ENCODE measurements around the gene NRAS. TPM values are rescaled to one million over a fixed set of nuclear protein-coding genes. Genes with fewer than 3 reads are reported as not detected.

NRAS gene
- polyA plus RNA-seq (2011; rRNA removed): 50.7 and 69.8 TPM in 2 replicates
- 37.0 and 57.5 TPM in 2 replicates for polyA minus RNA-seq (2011; rRNA and poly(A)+ RNA removed)

GRCh38 chr1:114716304-114717170 is at the start of gene NRAS:
NRAS (minus strand) TSS chr1:114716771; CDS start chr1:114716160, 611 bp downstream.
- Histone ChIP-seq H3K4me3 (ENCODE audit: low read depth, low read length) (peak within 1 kb of the TSS; percentile 92), H3K9me3 (ENCODE audit: control insufficient read depth, insufficient read depth, low read length) (no peaks in the 10 kb centered on the region), H3K27me3 (ENCODE audit: control insufficient read depth, insufficient read depth, low read length) (no peaks in the 10 kb centered on the region), H3K27ac (ENCODE audit: low read depth, low read length) (peak within 1 kb of the TSS; percentile 95)
- no peak for TF ChIP-seq CTCF (IDR thresholded peaks at IDR 0.05; ENCODE audit: low read depth, low read length)
- ChIA-PET CTCF (interaction anchor here (1.3 to 2.0 kb wide), 2 partner anchors 337 to 370 kb away, joined by 3 to 6 read pairs; no protein-coding TSS in a partner anchor), POLR2A (interaction anchor here (0.5 to 1.5 kb wide), 3 partner anchors 22 to 824 kb away, joined by 3 to 5 read pairs (median 3); partner anchors contain the start of gene CSDE1)
- peak; percentile 69 for DNase-seq (ENCODE audit: low read depth, low spot score)

- no peaks in the 10 kb centered on the region for H3K27me3 ChIP-seq (ENCODE audit: control insufficient read depth, insufficient read depth, low read length)
- peak; percentile 22; the same call in 1 of the 2 replicates for TF ChIP-seq CTCF (IDR thresholded peaks at IDR 0.05; ENCODE audit: low read depth, low read length)
- H3K4me3 ChIP-seq (ENCODE audit: low read depth, low read length): no peak overlapping the region
- POLR2A ChIA-PET: no interaction called here
- CTCF ChIA-PET: no interaction called here
- no peak overlapping the region for H3K27ac ChIP-seq (ENCODE audit: low read depth, low read length)
- DNase-seq (ENCODE audit: low read depth, low spot score): no peak
- no peaks in the 10 kb centered on the region for H3K9me3 ChIP-seq (ENCODE audit: control insufficient read depth, insufficient read depth, low read length)
Measured at GRCh38 chr1:114764689-114765088, 48.1 kb upstream of the NRAS start.

DNA sequence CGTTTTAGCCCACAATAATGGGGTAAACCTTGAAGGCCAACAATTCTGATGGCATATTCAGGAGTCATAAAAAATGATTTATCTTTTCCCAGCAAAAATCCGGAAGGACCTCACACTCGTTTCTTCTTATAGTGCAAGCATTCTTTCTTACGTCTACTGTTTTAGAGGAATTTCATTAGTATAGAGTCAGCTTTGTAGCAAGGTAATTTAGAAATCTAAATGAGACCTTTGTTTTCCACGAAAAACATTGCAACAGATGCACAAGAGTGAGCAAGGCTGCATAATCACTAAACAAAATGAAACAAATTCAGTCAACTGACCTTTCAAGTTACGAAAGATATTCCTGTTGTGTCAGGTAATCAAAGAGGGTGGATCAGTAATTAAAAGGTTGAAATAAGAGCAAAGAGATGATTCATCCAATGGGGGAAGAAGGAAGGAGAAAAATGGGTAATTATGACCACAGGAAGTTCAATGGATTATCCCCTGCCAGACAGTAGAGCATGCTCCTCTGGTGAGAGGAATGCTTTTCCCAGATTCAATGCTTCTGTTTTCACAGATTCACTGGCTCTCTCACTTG is 41.8 kb upstream of the NRAS start:
- Histone ChIP-seq H3K27me3 (ENCODE audit: control insufficient read depth, insufficient read depth, low read length) (no peaks in the 10 kb centered on the region), H3K9me3 (ENCODE audit: control insufficient read depth, insufficient read depth, low read length) (no peaks in the 10 kb centered on the region; the same call in 1 of the 2 replicates), H3K4me3 (ENCODE audit: low read depth, low read length) (peak overlapping the region; percentile 100), H3K27ac (ENCODE audit: low read depth, low read length) (peak overlapping the region; percentile 98)
- DNase-seq (ENCODE audit: low read depth, low spot score): no peak
- ChIA-PET POLR2A (interaction anchor here (0.6 to 1.1 kb wide), 2 partner anchors 42 to 1381 kb away, joined by 3 read pairs; partner anchors contain the start of gene NRAS), CTCF (no interaction called here)
- no peak for TF ChIP-seq CTCF (IDR thresholded peaks at IDR 0.05; ENCODE audit: low read depth, low read length)

DNA sequence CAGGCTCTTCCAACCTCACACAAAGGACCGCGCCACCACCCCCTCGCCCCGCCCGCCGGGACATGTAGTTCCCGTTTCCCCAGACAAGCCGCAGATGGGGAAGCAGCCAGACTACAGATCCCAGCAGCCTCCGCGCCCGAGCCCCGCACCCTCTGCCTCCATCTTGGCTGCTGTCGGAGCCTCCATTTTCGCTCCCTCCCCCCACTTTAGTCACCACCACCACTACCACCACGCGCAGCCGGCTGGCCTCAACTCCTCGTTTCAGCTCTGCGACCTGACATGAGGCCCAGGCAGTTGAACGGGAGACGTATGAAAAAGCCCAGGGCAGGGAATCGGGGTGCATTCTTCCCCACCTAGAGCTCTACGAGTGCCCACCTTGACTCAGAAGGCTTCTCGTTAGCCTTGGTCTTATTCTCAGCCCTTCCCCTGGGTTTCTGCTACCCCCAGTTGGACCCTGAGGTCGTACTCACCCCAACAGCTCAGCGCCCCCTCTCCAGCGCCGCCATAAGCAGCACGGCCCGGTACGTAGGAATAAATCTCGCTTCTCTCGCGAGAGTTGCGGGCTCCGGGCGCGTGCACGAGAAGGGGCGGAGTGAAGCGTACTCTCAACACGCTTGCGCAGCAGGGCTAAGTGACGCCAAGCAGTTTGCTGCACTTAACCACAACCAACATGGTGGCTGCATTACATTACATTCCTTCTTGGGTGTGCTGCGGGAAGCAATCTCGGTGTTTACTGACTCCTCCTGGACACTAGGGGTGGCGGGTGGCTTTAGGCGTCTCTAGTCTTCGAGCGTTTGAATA is 41.1 kb upstream of the NRAS start, which contains the start of gene CSDE1:
TSS of gene CSDE1 (minus strand) at position 530 of the 801 bp plus-strand sequence. CDS start 18,094 bp downstream, outside the sequence.
- Histone ChIP-seq H3K4me3 (ENCODE audit: low read depth, low read length) (peak within 1 kb of the TSS; percentile 100), H3K9me3 (ENCODE audit: control insufficient read depth, insufficient read depth, low read length) (no peaks in the 10 kb centered on the region; the same call in 1 of the 2 replicates), H3K27ac (ENCODE audit: low read depth, low read length) (peak within 1 kb of the TSS; percentile 98), H3K27me3 (ENCODE audit: control insufficient read depth, insufficient read depth, low read length) (no peaks in the 10 kb centered on the region)
- DNase-seq (ENCODE audit: low read depth, low spot score): peak; percentile 98
- TF ChIP-seq CTCF (IDR thresholded peaks at IDR 0.05; ENCODE audit: low read depth, low read length): peak; percentile 58
- ChIA-PET CTCF (no interaction called here), POLR2A (interaction anchor here (0.8 to 1.1 kb wide), 3 partner anchors 16 to 42 kb away, joined by 3 to 4 read pairs (median 4); partner anchors contain the start of genes NRAS and SIKE1)
